AG04449 (cell line): Measurements from ENCODE around the gene ODAPH.
A peak's percentile ranks its signal among the peaks of the same experiment; 100 is the strongest.

Experiments used
- CTCF ChIA-PET: fragments of 350-600 bp; formaldehyde crosslinking; extraction: SDS; loops from one replicate; lab custom pipeline; 2021; ENCODE audit warnings: antibody characterized with exemption; lab: Yijun Ruan, JAX
- POLR2A ChIA-PET: fragments of 400-600, 350-600 bp; formaldehyde crosslinking; extraction: SDS; loops from one replicate; lab custom pipeline; 2020; ENCODE audit warnings: antibody characterized with exemption, inconsistent platforms; lab: Yijun Ruan, JAX
- DNase-seq: peaks from one replicate; pipeline ENCODE4 v3.0.0-alpha.2; 2010; ENCODE audit warnings: low read depth, low spot score
- H3K4me3 ChIP-seq: 2 replicates; pipeline ENCODE4 v1.5.1; 2011; ENCODE audit warnings: low read depth, mild to moderate bottlenecking, control low read depth, low read length
- CTCF ChIP-seq: IDR thresholded peaks from one replicate; pipeline ENCODE4 v1.5.1; 2011; ENCODE audit warnings: mild to moderate bottlenecking, moderate library complexity, low read length, control low read depth, inconsistent platforms; ENCODE audit not compliant: insufficient read depth; ENCODE audit errors: missing control alignments

Gene ODAPH

GRCh38 chr4:75544870-75545269, 11.0 kb upstream of the ODAPH start:
- CTCF ChIA-PET = interaction anchor here (1.0 to 1.8 kb wide), 2 partner anchors 8 to 16 kb away, joined by 3 to 7 read pairs; no protein-coding TSS in a partner anchor
- POLR2A ChIA-PET = interaction anchor here (1.4 kb wide), 1 partner anchor 31 kb away, joined by 4 read pairs; the partner anchor contains the start of genes RCHY1 and THAP6
- no peak for TF ChIP-seq CTCF
- H3K4me3 ChIP-seq = no peak overlapping the region
- no peak for DNase-seq

- TF ChIP-seq CTCF = no peak
- CTCF ChIA-PET = interaction anchor here (0.7 to 1.8 kb wide), 5 partner anchors 9 to 303 kb away, joined by 3 to 7 read pairs (median 3); no protein-coding TSS in a partner anchor
- no peak overlapping the region for H3K4me3 ChIP-seq
- DNase-seq = peak; percentile 36
- POLR2A ChIA-PET = interaction anchor here (0.6 to 1.4 kb wide), 2 partner anchors 31 to 1508 kb away, joined by 3 to 4 read pairs; partner anchors contain the start of genes RCHY1 and THAP6
Observed at GRCh38 chr4:75545526-75545925, 10.3 kb upstream of the ODAPH start.

- H3K4me3 ChIP-seq = no peak overlapping the region
- ChIA-PET CTCF (interaction anchor here (0.7 kb wide), 1 partner anchor 300 kb away, joined by 3 read pairs; no protein-coding TSS in a partner anchor), POLR2A (no interaction called here)
- no peak for TF ChIP-seq CTCF
- no peak for DNase-seq
Observed at GRCh38 chr4:75547647-75548387, 8.0 kb upstream of the ODAPH start.

GRCh38 chr4:75549019-75549418, 6.8 kb upstream of the ODAPH start:
- no peak overlapping the region for H3K4me3 ChIP-seq
- TF ChIP-seq CTCF = no peak
- ChIA-PET POLR2A (no interaction called here), CTCF (no interaction called here)
- no peak for DNase-seq

GRCh38 chr4:75552452-75552851, 3.4 kb upstream of the ODAPH start:
- ChIA-PET POLR2A (no interaction called here), CTCF (interaction anchor here (1.2 kb wide), 1 partner anchor 296 kb away, joined by 3 read pairs; no protein-coding TSS in a partner anchor)
- DNase-seq = no peak
- H3K4me3 ChIP-seq = no peak overlapping the region
- no peak for TF ChIP-seq CTCF

GRCh38 chr4:75557696-75558095, 1.8 kb downstream of the ODAPH start:
- ChIA-PET POLR2A (no interaction called here), CTCF (interaction anchor here (1.0 to 1.7 kb wide), 2 partner anchors 19 to 358 kb away, joined by 3 to 6 read pairs; no protein-coding TSS in a partner anchor)
- DNase-seq = no peak
- no peak for TF ChIP-seq CTCF
- H3K4me3 ChIP-seq = no peak overlapping the region
